Tibial artery (tissue), 4 donors: ENCODE data around the gene AVPR2.
A peak's percentile ranks its signal among the peaks of the same experiment; 100 is the strongest.

Experiments used
- DNase-seq, 2 donors: peaks; one replicate each; pipeline ENCODE4 v3.0.0-alpha.2; 2019
- H3K27ac ChIP-seq, 2 donors: fragments of 200-600 bp; sonication (generic) in 1 of 2; 1 replicate in 1 of 2; 2 replicates in 1 of 2; pipeline ENCODE4 v1.5.1; 2018 to 2019; ENCODE audit warnings: mild to moderate bottlenecking in 1 of 2
- H3K27me3 ChIP-seq, 2 donors: fragments of 200-600 bp; sonication (generic) in 1 of 2; one replicate each; pipeline versions ENCODE4 v1.5.1 to v1.6.0; 2016 to 2019
- H3K36me3 ChIP-seq, 3 donors: fragments of 200-600 bp; sonication (generic) in 2 of 3; one replicate each; pipeline ENCODE4 v1.5.1; 2016 to 2019; ENCODE audit warnings: mild to moderate bottlenecking in 2 of 3
- H3K4me1 ChIP-seq, 4 donors: fragments of 200-600 bp; sonication (generic) in 2 of 4; 1 replicate in 3 of 4; 2 replicates in 1 of 4; pipeline ENCODE4 v1.5.1; 2016 to 2019
- H3K4me3 ChIP-seq, 2 donors: fragments of 200-600 bp; sonication (generic) in 1 of 2; 1 replicate in 1 of 2; 2 replicates in 1 of 2; pipeline ENCODE4 v1.5.1; 2018 to 2019; ENCODE audit warnings: mild to moderate bottlenecking in 2 of 2
- H3K9me3 ChIP-seq, 3 donors: fragments of 200-600 bp; sonication (generic) in 1 of 3; one replicate each; pipeline ENCODE4 v1.5.1; 2016 to 2019
- intact Hi-C: fragments of 100-400 bp; cut with DNase I; formaldehyde crosslinking; loops from one replicate; pipeline ENCODE4 v1.15.0; 2023; ENCODE audit warnings: low total_unique reads
- TF ChIP-seq, protein P1 (sequence below), 2 experiments: fragments of 200-600 bp in 1 of 2; fragments of 450-650 bp in 1 of 2; IDR thresholded peaks; one replicate each; pipeline ENCODE4 v1.5.1; 2017 to 2019; ENCODE audit warnings: antibody characterized with exemption in 2 of 2, mild to moderate bottlenecking in 1 of 2, moderate library complexity in 1 of 2

AVPR2 gene

DNA sequence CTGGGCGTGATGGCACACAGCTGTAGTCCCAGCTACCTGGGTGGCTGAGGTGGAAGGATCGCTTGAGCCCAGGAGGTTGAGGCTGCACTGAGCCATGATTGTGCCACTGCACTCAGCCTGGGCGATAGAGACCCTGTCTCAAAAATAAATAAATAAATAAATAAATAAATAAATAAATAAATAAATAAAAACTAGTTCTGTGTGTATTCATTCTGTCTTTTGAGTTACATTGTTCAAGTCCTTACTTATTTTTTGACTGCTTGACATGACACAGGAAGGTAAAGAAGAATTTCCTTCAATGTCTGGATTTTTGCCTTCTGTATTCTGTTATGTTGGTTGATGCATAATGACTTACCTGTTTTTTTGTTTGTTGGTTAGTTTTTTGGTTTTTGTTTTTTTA, 32.6 kb downstream of the AVPR2 start:
- Histone ChIP-seq H3K27me3 (no peaks in the 10 kb centered on the region), H3K27ac (no peak overlapping the region), H3K36me3 (peaks cover 0 to 13% (median 3%) of the 10 kb centered on the region in 3 donors), H3K4me3 (no peak overlapping the region), H3K4me1 (peaks cover 0 to 21% (median 12%) of the 10 kb centered on the region in 4 donors), H3K9me3 (no peaks in the 10 kb centered on the region)
- DNase-seq = no peak
- TF ChIP-seq, protein P1, sequence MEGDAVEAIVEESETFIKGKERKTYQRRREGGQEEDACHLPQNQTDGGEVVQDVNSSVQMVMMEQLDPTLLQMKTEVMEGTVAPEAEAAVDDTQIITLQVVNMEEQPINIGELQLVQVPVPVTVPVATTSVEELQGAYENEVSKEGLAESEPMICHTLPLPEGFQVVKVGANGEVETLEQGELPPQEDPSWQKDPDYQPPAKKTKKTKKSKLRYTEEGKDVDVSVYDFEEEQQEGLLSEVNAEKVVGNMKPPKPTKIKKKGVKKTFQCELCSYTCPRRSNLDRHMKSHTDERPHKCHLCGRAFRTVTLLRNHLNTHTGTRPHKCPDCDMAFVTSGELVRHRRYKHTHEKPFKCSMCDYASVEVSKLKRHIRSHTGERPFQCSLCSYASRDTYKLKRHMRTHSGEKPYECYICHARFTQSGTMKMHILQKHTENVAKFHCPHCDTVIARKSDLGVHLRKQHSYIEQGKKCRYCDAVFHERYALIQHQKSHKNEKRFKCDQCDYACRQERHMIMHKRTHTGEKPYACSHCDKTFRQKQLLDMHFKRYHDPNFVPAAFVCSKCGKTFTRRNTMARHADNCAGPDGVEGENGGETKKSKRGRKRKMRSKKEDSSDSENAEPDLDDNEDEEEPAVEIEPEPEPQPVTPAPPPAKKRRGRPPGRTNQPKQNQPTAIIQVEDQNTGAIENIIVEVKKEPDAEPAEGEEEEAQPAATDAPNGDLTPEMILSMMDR (IDR thresholded peaks at IDR 0.05) = no peak
- intact Hi-C loops = no loop called here

DNA sequence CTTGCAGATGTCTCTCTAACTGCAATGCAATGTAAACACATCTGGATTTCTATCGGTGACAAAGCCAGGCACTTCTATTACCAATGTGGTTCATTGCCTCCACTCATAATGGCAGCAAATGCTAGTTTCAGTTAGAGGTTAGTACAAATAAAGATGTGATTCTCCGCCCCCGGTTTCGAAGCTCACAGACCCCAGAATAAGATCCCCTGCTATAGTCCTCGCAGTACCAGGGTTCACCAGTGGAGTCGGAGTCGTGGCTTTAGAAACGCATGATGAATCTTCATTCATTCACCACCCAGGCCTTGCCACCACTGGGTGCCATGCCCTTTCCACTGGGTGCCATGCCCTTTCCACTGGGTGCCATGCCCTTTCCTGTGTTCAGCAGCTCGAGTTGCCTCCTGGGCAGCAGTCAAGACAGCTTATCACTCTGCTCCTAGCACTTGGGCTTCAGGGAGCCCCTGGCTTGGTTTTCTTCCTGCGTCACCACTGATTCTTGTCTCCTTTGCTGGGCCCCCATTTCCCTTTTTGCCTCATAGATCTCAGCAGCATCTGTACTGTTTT, 33.8 kb downstream of the AVPR2 start:
- Histone ChIP-seq H3K4me1 (peaks cover 0 to 16% (median 10%) of the 10 kb centered on the region in 4 donors), H3K9me3 (no peaks in the 10 kb centered on the region), H3K27ac (no peak overlapping the region), H3K4me3 (no peak overlapping the region), H3K36me3 (peaks cover 0 to under 1% (median 0%) of the 10 kb centered on the region in 3 donors), H3K27me3 (no peaks in the 10 kb centered on the region)
- intact Hi-C loops = no loop called here
- TF ChIP-seq, protein P1 (IDR thresholded peaks at IDR 0.05) = no peak
- DNase-seq = no peak

DNA sequence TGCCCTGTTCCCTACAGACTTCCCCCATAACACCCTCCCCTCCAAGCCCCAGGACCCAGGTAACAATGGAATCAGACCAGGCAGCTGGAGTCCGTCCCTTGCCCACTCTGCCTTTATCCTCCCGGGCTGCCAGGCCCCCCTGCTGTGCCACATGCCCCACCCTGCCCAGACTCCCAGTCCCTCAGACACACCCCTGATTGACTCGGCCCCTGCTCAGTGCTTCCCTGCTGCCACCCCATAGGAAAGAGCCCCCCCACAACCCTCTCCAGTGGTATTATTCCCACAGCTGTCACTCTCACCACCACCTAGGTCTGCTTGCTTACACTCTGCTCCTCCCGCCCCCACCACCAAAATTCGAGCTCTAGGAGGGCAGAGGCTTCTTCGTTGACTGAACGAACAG, 35.1 kb downstream of the AVPR2 start:
- no peak overlapping the region for H3K4me3 ChIP-seq
- H3K36me3 ChIP-seq = no peaks in the 10 kb centered on the region
- no peaks in the 10 kb centered on the region for H3K9me3 ChIP-seq
- no peak for DNase-seq
- no peaks in the 10 kb centered on the region for H3K27me3 ChIP-seq
- H3K27ac ChIP-seq = no peak overlapping the region
- peaks cover 0 to 11% (median 3%) of the 10 kb centered on the region in 4 donors for H3K4me1 ChIP-seq
- intact Hi-C loops = no loop called here
- TF ChIP-seq, protein P1 (IDR thresholded peaks at IDR 0.05) = no peak

DNA sequence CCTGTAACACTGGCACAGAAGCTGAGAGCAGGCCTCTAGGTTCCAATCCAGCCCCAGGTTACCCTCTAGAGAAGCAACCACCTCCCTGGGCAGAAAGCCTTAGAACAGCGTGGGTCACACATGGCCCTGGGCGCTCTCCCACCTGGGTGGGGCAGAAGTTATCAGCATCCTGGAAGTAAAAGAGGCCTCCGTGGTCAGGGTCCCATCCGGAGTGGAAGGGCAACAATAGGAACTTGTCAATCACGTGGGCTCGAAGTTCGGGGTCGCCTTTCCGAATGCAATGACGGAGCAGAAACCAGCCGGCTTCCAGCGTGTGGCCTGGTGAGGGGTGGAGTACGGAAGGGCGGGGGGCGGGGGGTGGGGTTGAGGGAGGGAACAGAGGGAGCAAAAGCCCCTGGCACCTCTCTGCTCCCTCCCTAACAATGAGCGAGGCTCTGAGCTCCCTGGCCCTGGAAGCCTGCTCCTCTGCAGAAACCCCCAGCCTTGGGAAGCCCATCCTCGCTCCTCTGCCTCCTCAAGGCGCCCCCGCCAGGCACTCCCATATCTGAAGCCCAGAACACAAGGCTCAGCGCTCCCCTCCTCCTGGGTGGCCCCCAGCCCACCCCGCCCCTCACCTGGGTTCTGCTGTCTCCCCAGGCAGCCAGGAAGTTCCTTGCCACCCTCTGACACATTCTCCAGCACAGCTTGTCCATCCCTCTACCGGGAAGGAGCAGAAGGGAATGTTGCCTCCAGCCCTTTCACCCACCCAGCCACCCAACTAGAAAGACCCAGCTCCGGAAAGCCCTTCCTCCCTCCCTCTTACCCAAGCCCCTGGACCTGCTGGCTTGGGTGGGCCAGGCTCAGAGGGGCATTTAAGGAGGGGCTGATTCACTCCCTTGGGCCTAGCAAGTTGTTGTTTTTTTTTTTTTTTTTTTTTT, 37.1 kb downstream of the AVPR2 start:
- DNase-seq = no peak
- H3K27ac ChIP-seq = no peak overlapping the region
- no peak overlapping the region for H3K4me3 ChIP-seq
- peaks cover 0 to 7% (median 0%) of the 10 kb centered on the region in 4 donors for H3K4me1 ChIP-seq
- intact Hi-C loops = no loop called here
- no peaks in the 10 kb centered on the region for H3K36me3 ChIP-seq
- no peaks in the 10 kb centered on the region for H3K27me3 ChIP-seq
- TF ChIP-seq, protein P1 (IDR thresholded peaks at IDR 0.05) = no peak
- no peaks in the 10 kb centered on the region for H3K9me3 ChIP-seq

DNA sequence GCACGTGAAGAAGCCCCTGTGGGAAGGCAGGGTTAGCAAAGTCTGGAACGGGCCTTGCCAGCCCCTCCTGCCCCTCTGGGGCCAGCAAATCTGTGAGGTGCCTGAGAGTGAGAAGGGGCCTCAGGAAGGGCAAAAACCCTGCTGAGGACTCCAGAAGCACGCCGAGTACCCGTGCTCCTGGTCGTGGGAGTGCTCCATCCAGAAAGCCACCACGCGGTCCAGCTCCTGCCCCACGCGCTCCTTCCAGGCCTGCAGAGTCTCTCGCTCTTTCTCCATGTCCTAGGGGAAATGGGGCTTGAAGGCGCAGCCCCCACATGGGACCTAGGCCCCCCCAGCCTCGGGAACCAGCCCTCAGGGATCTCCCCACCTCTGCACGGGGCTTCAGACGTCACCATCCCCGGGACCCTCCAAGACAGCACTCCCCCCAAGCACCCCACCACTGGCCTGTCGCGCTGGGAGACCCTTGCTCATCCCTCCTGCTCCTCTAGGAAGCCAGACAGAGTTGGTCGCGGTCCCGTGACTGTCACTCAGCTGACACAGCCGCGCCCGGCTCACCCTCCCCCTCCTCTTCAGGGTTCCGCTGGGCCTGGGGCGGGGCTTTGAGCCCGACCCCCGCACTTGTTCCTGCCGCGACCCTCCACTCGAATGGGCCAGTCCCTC, 39.8 kb downstream of the AVPR2 start, which contains the start of gene RENBP:
TSS of gene RENBP (minus strand) at position 504 of the 660 bp plus-strand sequence. CDS start at position 471, 33 bp downstream.
- Histone ChIP-seq H3K4me3 (peak within 1 kb of the TSS; percentile 52 to 54), H3K27me3 (no peaks in the 10 kb centered on the region), H3K36me3 (peaks cover 0 to 10% (median 9%) of the 10 kb centered on the region in 3 donors), H3K9me3 (no peaks in the 10 kb centered on the region), H3K27ac (peak within 1 kb of the TSS; percentile 61 to 77), H3K4me1 (peaks cover 0 to 7% (median 2%) of the 10 kb centered on the region in 4 donors)
- peak; percentile 68 to 81 for DNase-seq
- intact Hi-C loops = no loop called here
- TF ChIP-seq, protein P1 (IDR thresholded peaks at IDR 0.05) = no peak
